HUES6 (cell line): ENCODE results near the gene DTX1.
A peak's percentile ranks its signal among the peaks of the same experiment; 100 is the strongest.

Source experiments
- H3K27ac ChIP-seq: 2 replicates; pipeline ENCODE4 v1.7.0; 2013; ENCODE audit warnings: low read depth, mild to moderate bottlenecking, low read length, inconsistent platforms
- H3K27me3 ChIP-seq: 2 replicates; pipeline ENCODE4 v1.6.1; 2013; ENCODE audit warnings: low read length; ENCODE audit not compliant: control insufficient read depth, insufficient read depth
- H3K36me3 ChIP-seq: 2 replicates; pipeline ENCODE4 v1.6.1; 2013; ENCODE audit warnings: low read length; ENCODE audit not compliant: control insufficient read depth, insufficient read depth
- H3K4me1 ChIP-seq: 2 replicates; pipeline ENCODE4 v1.6.1; 2013; ENCODE audit warnings: low read length; ENCODE audit not compliant: control insufficient read depth, insufficient read depth
- H3K4me3 ChIP-seq: 2 replicates; pipeline ENCODE4 v1.5.1; 2013; ENCODE audit warnings: low read depth, low read length
- H3K9ac ChIP-seq: one replicate; pipeline ENCODE4 v1.6.1; 2013; ENCODE audit warnings: mild to moderate bottlenecking, low read length
- H3K9me3 ChIP-seq: 2 replicates; pipeline ENCODE4 v1.6.1; 2013; ENCODE audit warnings: low read depth, low read length; ENCODE audit not compliant: control insufficient read depth, insufficient read depth

Gene DTX1

DNA sequence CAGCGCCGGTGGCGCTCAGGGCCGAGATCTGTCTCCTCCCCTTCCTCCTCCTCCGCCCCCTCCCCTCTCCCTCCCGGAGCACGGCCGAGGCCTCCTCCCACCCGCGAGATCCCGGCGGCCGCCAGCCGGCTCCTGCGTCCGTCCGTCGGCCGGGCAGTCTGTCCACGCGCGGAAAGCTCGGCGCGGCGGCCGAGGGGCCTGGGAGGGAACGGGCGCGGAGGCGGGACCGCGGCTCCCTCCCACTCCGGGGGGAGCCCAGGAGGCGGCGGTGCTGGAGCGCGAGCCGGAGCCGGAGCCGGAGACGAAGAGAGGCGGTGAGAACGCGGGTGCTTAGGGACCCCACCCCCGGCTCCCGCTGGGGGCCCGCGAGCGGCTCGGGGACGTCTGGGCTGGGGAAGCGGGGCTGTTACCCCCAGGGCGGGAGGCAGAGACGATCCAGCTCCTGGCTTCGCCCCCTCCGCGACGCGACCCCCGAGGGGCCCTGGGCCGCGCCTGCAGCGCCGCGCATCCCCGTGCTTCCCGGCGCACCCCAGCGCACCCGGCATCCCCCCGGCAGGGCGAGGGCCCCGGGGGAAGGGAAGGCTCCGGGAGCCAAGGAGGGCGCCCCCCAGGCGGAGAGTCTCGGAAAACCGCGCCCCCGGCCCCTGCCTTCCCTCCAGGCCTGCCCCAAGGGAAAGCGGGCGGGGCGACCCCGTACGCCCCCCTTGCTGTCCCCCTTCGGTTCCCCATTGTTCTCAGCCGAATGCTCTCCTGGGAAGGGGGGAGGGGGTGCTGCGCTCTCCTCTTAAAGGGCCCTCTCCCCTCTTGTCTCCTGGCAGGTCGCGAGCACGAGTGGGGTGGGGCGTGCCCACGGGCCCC, at the start of gene DTX1:
DTX1 (plus strand) TSS at position 100 of the 858 bp plus-strand sequence. CDS start 1,463 bp downstream, outside the sequence.
- no peak within 1 kb of the TSS for H3K27ac ChIP-seq

DNA sequence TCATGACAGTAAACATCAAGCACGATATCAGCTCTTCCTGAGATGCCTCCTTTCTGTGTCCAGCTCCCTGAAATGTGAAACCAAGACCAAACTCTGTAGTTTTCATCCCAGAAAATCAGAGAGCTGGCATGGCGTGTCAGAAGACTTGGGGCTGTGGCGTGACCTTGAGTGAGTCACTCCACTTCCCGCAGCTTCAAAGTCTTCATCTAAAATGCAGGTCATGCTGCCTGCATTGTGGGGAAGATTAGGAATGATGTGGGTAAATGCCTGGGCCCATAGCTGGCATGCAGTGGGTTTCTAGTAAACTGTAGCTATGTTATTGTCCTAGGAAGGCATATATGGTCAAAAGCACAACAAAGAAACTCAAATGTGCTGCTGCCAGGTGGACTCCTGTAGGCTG, 49.4 kb upstream of the DTX1 start:
- peaks cover 18% of the 10 kb centered on the region for H3K27me3 ChIP-seq
- H3K9me3 ChIP-seq = peaks cover 13% of the 10 kb centered on the region
- H3K4me3 ChIP-seq = no peak overlapping the region
- no peaks in the 10 kb centered on the region for H3K4me1 ChIP-seq
- H3K9ac ChIP-seq = no peak overlapping the region
- no peaks in the 10 kb centered on the region for H3K36me3 ChIP-seq
- no peak overlapping the region for H3K27ac ChIP-seq

More for the DNA sequence above, at the start of gene DTX1:
- Histone ChIP-seq H3K9me3 (no peaks in the 10 kb centered on the region), H3K9ac (no peak within 1 kb of the TSS), H3K27me3 (peaks cover 78% of the 10 kb centered on the region), H3K36me3 (no peaks in the 10 kb centered on the region), H3K4me3 (peak within 1 kb of the TSS; percentile 63), H3K4me1 (peaks cover 3% of the 10 kb centered on the region; the same call in 1 of the 2 replicates)

- Histone ChIP-seq H3K4me1 (no peaks in the 10 kb centered on the region), H3K27me3 (peaks cover 23% of the 10 kb centered on the region), H3K4me3 (no peak overlapping the region), H3K9me3 (peaks cover 13% of the 10 kb centered on the region), H3K27ac (no peak overlapping the region), H3K36me3 (no peaks in the 10 kb centered on the region), H3K9ac (no peak overlapping the region)
Measured at GRCh38 chr12:113010701-113011100, 45.8 kb upstream of the DTX1 start.

DNA sequence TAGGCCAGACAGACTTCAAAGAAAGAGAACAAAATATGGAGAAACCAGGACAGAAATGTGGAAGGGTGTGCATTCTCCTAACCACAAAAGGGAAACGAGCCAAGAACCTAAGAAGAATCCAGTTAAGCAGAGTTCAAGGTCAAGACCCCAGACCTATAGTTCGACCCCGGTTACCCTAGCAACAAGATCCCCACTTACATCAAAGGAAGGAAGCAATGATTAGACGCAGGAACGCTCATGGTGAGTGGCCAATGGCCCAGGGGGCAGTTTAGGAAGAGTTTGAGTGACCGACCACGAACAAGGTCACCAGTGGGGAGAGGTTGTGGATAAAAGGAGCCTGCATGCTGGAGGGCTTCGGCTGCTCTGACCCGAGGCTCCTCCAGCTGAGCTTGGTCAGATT, 42.0 kb upstream of the DTX1 start:
- Histone ChIP-seq H3K4me1 (no peaks in the 10 kb centered on the region), H3K36me3 (no peaks in the 10 kb centered on the region), H3K9me3 (peaks cover 13% of the 10 kb centered on the region), H3K4me3 (no peak overlapping the region), H3K27me3 (peaks cover 5% of the 10 kb centered on the region; the same call in 1 of the 2 replicates), H3K9ac (no peak overlapping the region), H3K27ac (no peak overlapping the region)

GRCh38 chr12:113016796-113017195, 39.7 kb upstream of the DTX1 start:
- H3K4me3 ChIP-seq = no peak overlapping the region
- H3K36me3 ChIP-seq = no peaks in the 10 kb centered on the region
- no peak overlapping the region for H3K9ac ChIP-seq
- peaks cover under 1% of the 10 kb centered on the region for H3K9me3 ChIP-seq
- H3K27ac ChIP-seq = no peak overlapping the region
- no peaks in the 10 kb centered on the region for H3K4me1 ChIP-seq
- peaks cover 8% of the 10 kb centered on the region; the same call in 1 of the 2 replicates for H3K27me3 ChIP-seq

- Histone ChIP-seq H3K4me1 (no peaks in the 10 kb centered on the region), H3K27me3 (peaks cover 12% of the 10 kb centered on the region; the same call in 1 of the 2 replicates), H3K9ac (no peak overlapping the region), H3K27ac (no peak overlapping the region), H3K9me3 (no peaks in the 10 kb centered on the region), H3K36me3 (no peaks in the 10 kb centered on the region), H3K4me3 (no peak overlapping the region)
Measured at GRCh38 chr12:113019025-113019424, 37.5 kb upstream of the DTX1 start.

DNA sequence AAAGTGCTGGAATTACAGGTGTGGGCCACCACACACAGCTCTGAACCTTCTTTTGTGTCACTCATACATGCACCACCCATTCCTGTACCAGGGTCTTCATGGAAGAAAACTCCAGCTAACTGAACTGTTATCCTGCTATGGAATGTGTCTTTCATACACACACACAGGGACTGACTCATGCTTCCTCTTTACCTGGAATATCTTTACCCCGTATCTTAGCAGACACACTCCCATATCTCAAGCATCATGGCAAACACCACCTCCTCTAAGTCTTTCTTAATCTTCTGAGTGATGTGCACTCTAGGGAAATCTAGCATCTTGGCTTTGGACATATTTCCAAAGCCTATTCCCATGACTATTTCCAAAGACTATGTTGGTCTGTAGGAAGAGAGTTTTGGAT, 35.0 kb upstream of the DTX1 start:
- Histone ChIP-seq H3K9ac (no peak overlapping the region), H3K27ac (no peak overlapping the region), H3K27me3 (peaks cover 7% of the 10 kb centered on the region; the same call in 1 of the 2 replicates), H3K4me1 (no peaks in the 10 kb centered on the region), H3K36me3 (no peaks in the 10 kb centered on the region), H3K9me3 (no peaks in the 10 kb centered on the region), H3K4me3 (no peak overlapping the region)

DNA sequence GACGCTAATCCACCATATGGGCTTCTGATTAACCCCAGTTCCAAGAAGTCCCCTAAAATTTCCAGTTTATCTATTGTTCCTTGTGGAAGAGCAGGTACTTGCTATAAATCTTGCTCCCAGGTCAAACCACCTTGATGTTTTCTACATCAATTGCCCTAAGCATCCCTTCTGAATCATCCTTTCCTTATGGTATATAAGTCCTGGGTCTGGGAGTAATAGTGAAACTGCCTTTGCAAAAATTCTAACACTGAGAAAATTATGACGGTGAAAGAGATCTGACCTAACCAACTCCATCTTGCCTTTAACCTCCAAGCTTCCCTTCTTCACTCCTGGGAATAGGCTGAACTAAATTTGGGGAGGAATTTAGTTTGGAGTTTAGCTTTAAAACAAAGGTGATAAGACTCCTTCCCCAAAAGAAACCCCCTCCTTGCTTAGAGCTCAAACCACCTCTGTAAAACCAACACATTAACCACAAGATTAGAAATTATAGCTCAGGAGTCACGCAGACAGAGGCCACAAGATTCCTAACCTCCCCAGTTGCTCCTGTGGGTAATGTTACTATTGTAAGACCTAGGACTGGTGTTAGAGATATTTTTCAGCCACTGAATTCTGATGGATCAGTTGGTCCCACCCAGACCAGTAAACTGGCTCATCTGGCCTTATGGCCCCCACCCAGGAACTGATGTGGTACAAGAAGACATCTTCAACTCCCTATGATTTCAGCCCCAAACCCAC, 33.8 kb upstream of the DTX1 start:
- Histone ChIP-seq H3K4me1 (no peaks in the 10 kb centered on the region), H3K27ac (no peak overlapping the region), H3K27me3 (peaks cover 7% of the 10 kb centered on the region; the same call in 1 of the 2 replicates), H3K4me3 (no peak overlapping the region), H3K9ac (no peak overlapping the region), H3K9me3 (no peaks in the 10 kb centered on the region), H3K36me3 (no peaks in the 10 kb centered on the region)

- Histone ChIP-seq H3K4me1 (no peaks in the 10 kb centered on the region), H3K27me3 (no peaks in the 10 kb centered on the region; the same call in 1 of the 2 replicates), H3K36me3 (no peaks in the 10 kb centered on the region), H3K9me3 (no peaks in the 10 kb centered on the region), H3K4me3 (no peak overlapping the region), H3K27ac (no peak overlapping the region), H3K9ac (no peak overlapping the region)
Measured at GRCh38 chr12:113027726-113028125, 28.8 kb upstream of the DTX1 start.

GRCh38 chr12:113030875-113031525, 25.5 kb upstream of the DTX1 start:
- Histone ChIP-seq H3K36me3 (no peaks in the 10 kb centered on the region), H3K9me3 (no peaks in the 10 kb centered on the region), H3K27ac (no peak overlapping the region), H3K4me3 (no peak overlapping the region), H3K9ac (no peak overlapping the region), H3K27me3 (no peaks in the 10 kb centered on the region), H3K4me1 (no peaks in the 10 kb centered on the region)
